HG03097 (cell line): ENCODE results near the gene MYO1A.
"Not testable (repeated sequence)": the region's sequence is repeated elsewhere in the genome, so short reads cannot be mapped to it uniquely, and the experiment has no call there.

Source experiments
- ATAC-seq: cut with Tn5 transposase; IDR thresholded peaks from one replicate; pipeline ENCODE4 v1.9.1; 2021; ENCODE audit not compliant: unreplicated experiment, low FRiP score

MYO1A gene

GRCh38 chr12:57048423-57049118, 1.4 kb downstream of the MYO1A start:
- ATAC-seq, result no peak

GRCh38 chr12:57047981-57048380, 1.9 kb downstream of the MYO1A start:
- ATAC-seq, result no peak

- ATAC-seq, result no peak
Measured at GRCh38 chr12:57046947-57047890, 2.7 kb downstream of the MYO1A start.

- ATAC-seq, result no peak
Measured at GRCh38 chr12:57046086-57046791, 3.7 kb downstream of the MYO1A start.

GRCh38 chr12:57044889-57045288, 5.0 kb downstream of the MYO1A start:
- ATAC-seq, result no peak

GRCh38 chr12:57044468-57044867, 5.5 kb downstream of the MYO1A start:
- ATAC-seq, result no peak

GRCh38 chr12:57042695-57043094, 7.2 kb downstream of the MYO1A start:
- no peak for ATAC-seq

GRCh38 chr12:57040750-57041149, 9.2 kb downstream of the MYO1A start:
- ATAC-seq, result no peak

GRCh38 chr12:57040211-57040610, 9.7 kb downstream of the MYO1A start:
- ATAC-seq, result no peak

- ATAC-seq, result no peak
Measured at GRCh38 chr12:57039016-57039798, 10.7 kb downstream of the MYO1A start.

- no peak for ATAC-seq
Measured at GRCh38 chr12:57037264-57037663, 12.7 kb downstream of the MYO1A start.

GRCh38 chr12:57033431-57033830, 16.5 kb downstream of the MYO1A start:
- no peak for ATAC-seq

GRCh38 chr12:57031789-57032188, 18.1 kb downstream of the MYO1A start:
- no peak for ATAC-seq

GRCh38 chr12:57031138-57031725, 18.7 kb downstream of the MYO1A start:
- no peak for ATAC-seq

- ATAC-seq, result no peak
Measured at GRCh38 chr12:57029457-57029856, 20.5 kb downstream of the MYO1A start.

GRCh38 chr12:57027805-57028153, 22.1 kb downstream of the MYO1A start:
- ATAC-seq, result no peak

- no peak for ATAC-seq
Measured at GRCh38 chr12:57027011-57027804, 22.7 kb downstream of the MYO1A start.

- no peak for ATAC-seq
Measured at GRCh38 chr12:57025196-57025595, 24.7 kb downstream of the MYO1A start.

- not testable (repeated sequence) for ATAC-seq
Measured at GRCh38 chr12:57022324-57022723, 27.6 kb downstream of the MYO1A start.
